ENCODE measurements around the gene TINCR. TPM values are rescaled to one million over a fixed set of nuclear protein-coding genes. Genes with fewer than 3 reads are reported as not detected.

Gene TINCR
- total RNA-seq, 1 experiment from 2014 or later, result 4.4 TPM

- intact Hi-C loops (cut with micrococcal nuclease; ENCODE audit: unreplicated experiment), result no loop called here
- Histone ChIP-seq H3K79me2 (ENCODE audit: low read depth) (no peaks in the 10 kb centered on the region), H3K9me3 (ENCODE audit: insufficient read depth, low read depth) (no peaks in the 10 kb centered on the region), H3F3A (ENCODE audit: insufficient read depth, low read depth) (no peaks in the 10 kb centered on the region), H3K27me3 (ENCODE audit: insufficient read depth, low read depth) (no peaks in the 10 kb centered on the region), H3K9me2 (ENCODE audit: insufficient read depth) (no peaks in the 10 kb centered on the region), H3K4me3 (no peak overlapping the region), H3K36me3 (ENCODE audit: low read depth) (no peaks in the 10 kb centered on the region), H4K20me1 (ENCODE audit: insufficient read depth) (no peaks in the 10 kb centered on the region), H3K4me2 (no peak overlapping the region), H2AFZ (no peak overlapping the region), H3K27ac (no peak overlapping the region), H3K4me1 (replicated peaks; ENCODE audit: insufficient read depth) (no peaks in the 10 kb centered on the region)
- no peak for DNase-seq
- ChIA-PET POLR2A (ENCODE audit: unreplicated experiment) (no interaction called here), CTCF (no interaction called here)
- no TSS peak for BruUV-seq (replicated peaks)
- no peak for TF ChIP-seq EZH2 (IDR thresholded peaks at IDR 0.05; ENCODE audit: low read depth)
- TF ChIP-seq CTCF (conservative IDR thresholded peaks at IDR 0.05), result no peak
Measured at GRCh38 chr19:5554828-5555227, 12.9 kb downstream of the TINCR start.

GRCh38 chr19:5553892-5554291 is 13.9 kb downstream of the TINCR start:
- TF ChIP-seq CTCF (conservative IDR thresholded peaks at IDR 0.05) (no peak), EZH2 (IDR thresholded peaks at IDR 0.05; ENCODE audit: low read depth) (no peak)
- Histone ChIP-seq H3K9me3 (ENCODE audit: insufficient read depth, low read depth) (no peaks in the 10 kb centered on the region), H3K27me3 (ENCODE audit: insufficient read depth, low read depth) (no peaks in the 10 kb centered on the region), H3F3A (ENCODE audit: insufficient read depth, low read depth) (no peaks in the 10 kb centered on the region), H2AFZ (no peak overlapping the region), H3K4me2 (no peak overlapping the region), H4K20me1 (ENCODE audit: insufficient read depth) (no peaks in the 10 kb centered on the region), H3K27ac (no peak overlapping the region), H3K36me3 (ENCODE audit: low read depth) (no peaks in the 10 kb centered on the region), H3K79me2 (ENCODE audit: low read depth) (no peaks in the 10 kb centered on the region), H3K4me3 (no peak overlapping the region), H3K4me1 (replicated peaks; ENCODE audit: insufficient read depth) (no peaks in the 10 kb centered on the region), H3K9me2 (ENCODE audit: insufficient read depth) (no peaks in the 10 kb centered on the region)
- BruUV-seq (replicated peaks), result no TSS peak
- CTCF ChIA-PET, result no interaction called here
- DNase-seq, result no peak
- POLR2A ChIA-PET (ENCODE audit: unreplicated experiment), result no interaction called here
- intact Hi-C loops (cut with micrococcal nuclease; ENCODE audit: unreplicated experiment), result no loop called here

GRCh38 chr19:5547881-5548280 is 19.9 kb downstream of the TINCR start:
- Histone ChIP-seq H3K27me3 (ENCODE audit: insufficient read depth, low read depth) (no peaks in the 10 kb centered on the region), H3F3A (ENCODE audit: insufficient read depth, low read depth) (no peaks in the 10 kb centered on the region), H2AFZ (no peak overlapping the region), H3K27ac (no peak overlapping the region), H3K9me2 (ENCODE audit: insufficient read depth) (no peaks in the 10 kb centered on the region), H3K4me1 (replicated peaks; ENCODE audit: insufficient read depth) (no peaks in the 10 kb centered on the region), H3K79me2 (ENCODE audit: low read depth) (no peaks in the 10 kb centered on the region), H3K4me2 (no peak overlapping the region), H3K36me3 (ENCODE audit: low read depth) (no peaks in the 10 kb centered on the region), H3K9me3 (ENCODE audit: insufficient read depth, low read depth) (no peaks in the 10 kb centered on the region), H3K4me3 (no peak overlapping the region), H4K20me1 (ENCODE audit: insufficient read depth) (no peaks in the 10 kb centered on the region)
- POLR2A ChIA-PET (ENCODE audit: unreplicated experiment), result interaction anchor here (0.6 kb wide), 1 partner anchor 177 kb away, joined by 3 read pairs; no protein-coding TSS in a partner anchor
- TF ChIP-seq CTCF (conservative IDR thresholded peaks at IDR 0.05), result peak; percentile 70
- TF ChIP-seq EZH2 (IDR thresholded peaks at IDR 0.05; ENCODE audit: low read depth), result no peak
- BruUV-seq (replicated peaks), result no TSS peak
- intact Hi-C loops (cut with micrococcal nuclease; ENCODE audit: unreplicated experiment), result loop anchor here (1.0 to 10.0 kb wide), 2 partner anchors 30 to 173 kb away; no protein-coding TSS in a partner anchor
- DNase-seq, result peak; percentile 48 to 50
- CTCF ChIA-PET, result interaction anchor here (0.6 to 1.1 kb wide), 4 partner anchors 10 to 114 kb away, joined by 3 to 22 read pairs (median 4); no protein-coding TSS in a partner anchor

Measured in PC-9 (cell line).